ENCODE measurements around the gene CSNK2A1.
"Not testable (repeated sequence)": the region's sequence is repeated elsewhere in the genome, so short reads cannot be mapped to it uniquely, and the experiment has no call there.

CSNK2A1 gene

DNA sequence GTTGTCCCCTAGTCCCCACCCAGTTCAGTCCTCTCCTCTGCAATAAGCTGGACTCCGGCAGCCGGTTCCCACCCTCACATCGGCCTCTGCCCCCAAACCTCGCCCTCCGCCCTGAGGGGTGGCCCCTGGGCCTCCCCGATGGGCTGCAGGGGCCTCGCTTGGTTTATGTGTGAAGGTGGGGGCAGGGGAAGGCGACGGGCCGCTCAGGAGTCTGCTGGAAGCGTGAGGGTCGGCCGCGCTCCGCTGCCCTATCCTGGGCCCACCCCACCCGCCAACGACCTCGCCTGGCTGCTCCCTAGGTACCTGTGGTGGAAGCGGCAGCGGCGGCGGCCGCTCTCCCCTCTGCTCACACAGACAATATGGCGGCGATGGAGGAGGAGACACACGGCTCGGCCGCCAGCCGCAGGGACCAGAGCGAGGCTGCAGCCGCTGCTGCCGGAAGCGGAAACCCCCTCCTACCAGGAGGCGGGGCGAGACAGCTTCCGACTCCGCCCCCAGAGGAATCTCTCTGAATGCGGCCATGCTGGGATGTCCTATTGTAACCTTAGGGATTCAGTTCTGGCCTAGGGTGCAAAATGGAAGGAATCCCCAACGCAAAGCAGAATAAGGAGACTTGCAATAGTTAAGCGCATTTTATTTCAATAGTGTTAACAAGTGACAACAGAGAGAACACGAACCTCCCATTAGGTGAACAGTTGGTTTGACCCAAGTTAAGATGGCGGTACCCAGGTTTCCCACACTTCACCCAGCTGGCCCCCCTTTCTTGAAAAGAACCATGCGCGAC is at the start of gene CSNK2A1:
CSNK2A1 (minus strand) TSS at position 422 of the 784 bp plus-strand sequence. CDS start 35,239 bp downstream, outside the sequence.
- peak; percentile 96 to 98 for DNase-seq

DNA sequence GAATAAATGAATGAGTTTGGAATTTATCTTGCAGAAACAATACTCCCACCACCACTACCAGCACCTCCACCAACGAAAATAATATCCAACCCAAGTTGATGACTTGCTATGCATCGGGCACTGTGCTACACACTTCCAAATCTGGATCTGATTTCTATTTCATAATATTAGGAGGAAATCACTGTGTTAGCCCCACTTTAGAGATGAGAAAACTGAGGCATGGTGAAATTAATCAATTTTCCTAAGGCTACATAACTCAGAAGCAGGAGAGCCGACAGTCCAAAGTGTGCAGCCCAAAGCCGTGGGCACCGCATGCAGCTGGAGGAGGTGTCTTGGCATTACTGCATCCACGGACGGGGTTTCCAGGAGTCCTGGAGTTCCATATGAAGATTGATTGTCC is 48.9 kb upstream of the CSNK2A1 start:
- no peak for DNase-seq

DNA sequence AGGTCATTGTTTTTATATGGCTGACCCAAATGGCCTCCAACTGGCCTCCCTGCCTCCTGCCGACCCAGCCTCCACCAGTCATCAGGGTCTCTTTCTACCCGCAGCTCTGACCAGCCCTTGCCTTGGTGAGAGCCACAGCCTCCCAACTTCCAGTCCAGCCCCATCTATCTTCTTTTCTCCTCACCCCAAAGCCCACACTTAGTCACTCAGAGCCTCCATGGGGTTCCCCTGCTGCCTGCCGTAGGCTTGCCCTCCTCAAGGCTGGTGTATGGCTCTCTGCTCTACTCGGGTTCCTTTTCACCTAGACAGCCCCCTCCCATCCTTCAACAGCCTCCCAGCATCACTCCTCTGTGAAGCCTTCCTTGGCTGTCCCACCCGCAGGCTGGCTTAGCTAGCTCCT is 48.4 kb upstream of the CSNK2A1 start:
- DNase-seq = no peak

DNA sequence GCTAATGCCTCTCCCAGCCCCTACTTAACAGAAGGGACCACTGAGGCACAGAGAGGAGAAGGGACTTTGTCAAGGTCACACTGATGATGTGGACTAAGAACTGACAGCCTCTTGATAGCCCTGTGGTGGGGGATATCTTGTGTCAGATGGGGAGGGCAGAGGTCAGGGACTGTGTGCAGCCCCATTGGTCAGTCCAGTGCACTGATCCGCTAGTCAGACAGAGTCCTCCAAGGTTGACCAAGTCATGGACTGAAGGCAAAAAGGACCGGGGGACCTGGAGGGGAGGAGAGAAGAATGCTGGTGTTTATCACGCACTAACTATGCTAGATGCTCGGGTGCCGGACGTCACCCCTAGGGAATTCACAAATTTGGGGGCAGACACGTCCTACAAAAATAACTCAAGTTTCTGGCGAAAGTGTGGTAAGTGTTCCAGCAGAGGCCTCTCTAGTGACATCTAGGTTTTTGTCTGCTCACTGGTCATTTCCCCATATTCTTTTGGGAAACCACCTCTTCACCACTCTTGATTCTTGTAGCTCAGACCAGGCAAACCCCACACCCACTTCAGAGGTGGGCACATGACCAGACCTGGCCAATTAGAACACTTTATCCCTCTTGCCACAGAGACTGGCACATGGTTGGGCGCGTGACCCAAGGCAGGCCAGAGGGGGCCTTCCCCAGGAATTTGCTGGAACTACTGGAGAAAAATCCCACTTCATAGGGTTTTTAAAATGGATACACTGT is 45.5 kb upstream of the CSNK2A1 start:
- DNase-seq = no peak

DNA sequence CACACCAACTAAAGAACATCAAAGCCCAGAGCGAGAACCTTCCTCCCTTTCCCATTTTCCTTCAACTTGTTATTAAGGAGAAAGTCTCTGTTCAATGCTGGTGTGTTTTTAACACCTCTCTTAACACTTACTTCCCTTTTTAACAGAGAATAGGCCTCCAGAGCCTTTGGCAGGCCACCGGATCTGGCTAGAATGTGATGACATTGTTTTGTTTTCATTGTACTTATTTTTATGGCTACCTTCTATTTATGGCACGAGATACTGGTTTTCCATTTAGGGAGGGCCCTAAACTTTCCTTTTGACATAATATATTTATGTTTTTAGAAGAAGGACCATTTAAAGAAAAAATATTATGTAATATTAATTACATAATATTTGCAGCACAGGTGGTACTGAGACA is 44.9 kb upstream of the CSNK2A1 start:
- DNase-seq = no peak

DNA sequence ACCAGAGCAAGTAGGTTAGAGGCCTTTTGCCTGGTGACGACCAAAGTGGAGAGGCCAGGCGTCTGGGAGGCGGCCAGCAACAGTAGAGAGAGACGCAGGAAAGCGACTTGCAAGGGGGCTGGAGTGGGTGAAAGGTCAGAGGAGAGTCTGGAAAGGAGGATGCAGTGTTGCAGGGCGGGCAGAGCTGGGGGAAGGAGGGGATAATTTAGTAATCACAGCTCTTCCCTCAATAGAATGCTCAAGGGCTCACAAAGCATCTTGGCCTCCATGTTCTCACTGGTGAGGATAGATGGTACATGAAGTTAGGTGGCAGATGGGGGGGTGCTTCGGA is 41.3 kb upstream of the CSNK2A1 start:
- DNase-seq = no peak

DNA sequence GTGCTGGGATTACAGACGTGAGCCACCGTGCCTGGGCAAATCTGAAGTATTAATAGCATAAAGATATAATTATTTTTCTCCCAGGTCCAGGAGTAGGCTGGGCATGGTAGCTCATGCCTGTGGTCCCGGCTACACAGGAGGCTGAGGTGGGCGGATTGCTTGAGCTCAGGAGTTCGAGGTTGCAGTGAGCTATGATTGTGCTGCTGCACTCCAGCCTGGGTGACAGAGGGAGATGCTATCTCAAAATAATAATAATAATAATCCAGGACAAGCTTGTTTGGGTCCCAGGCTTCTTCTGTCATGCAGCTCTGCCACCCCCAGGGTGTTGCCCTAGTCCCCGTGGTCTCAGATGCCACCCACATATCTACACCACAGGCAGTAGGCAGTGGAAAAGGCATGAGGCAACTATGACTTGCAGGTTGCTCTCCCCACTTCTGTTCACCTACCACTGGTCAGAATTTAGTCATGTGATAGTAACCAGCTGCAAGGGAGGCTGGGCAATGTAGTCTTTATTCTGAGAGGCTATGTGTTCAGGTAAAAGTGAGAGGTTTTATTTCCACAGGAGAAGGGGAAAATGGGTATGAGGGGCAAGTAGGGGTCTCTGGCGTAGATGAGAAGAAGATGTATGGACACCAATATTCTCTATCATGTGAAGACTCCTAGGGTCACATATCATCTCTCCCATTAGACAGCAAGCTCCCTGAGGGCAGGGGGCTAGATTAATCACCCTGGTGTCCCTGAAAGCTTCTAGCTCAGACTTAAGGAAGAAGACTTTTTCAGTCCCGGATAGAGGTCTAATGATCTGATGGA is 40.8 kb upstream of the CSNK2A1 start:
- DNase-seq = no peak

DNA sequence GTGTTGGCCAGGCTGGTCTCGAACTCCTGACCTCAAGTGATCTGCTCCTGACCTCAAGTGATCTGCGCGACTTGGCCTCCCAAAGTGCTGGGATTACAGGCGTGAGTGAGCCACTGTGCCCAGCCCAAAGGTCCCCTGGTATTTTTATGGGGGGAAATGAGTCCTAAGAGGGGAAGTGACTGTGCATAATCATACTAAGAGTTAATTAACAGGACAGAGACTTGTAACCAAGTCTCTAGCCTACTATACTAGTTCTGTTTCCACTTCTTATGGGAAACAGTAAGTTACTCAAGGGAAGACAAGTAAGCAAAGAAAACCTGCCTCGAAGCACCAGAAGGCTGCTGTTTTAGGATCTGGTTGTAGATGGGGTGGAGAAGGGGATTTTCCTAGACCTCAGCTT is 38.6 kb upstream of the CSNK2A1 start:
- no peak for DNase-seq

DNA sequence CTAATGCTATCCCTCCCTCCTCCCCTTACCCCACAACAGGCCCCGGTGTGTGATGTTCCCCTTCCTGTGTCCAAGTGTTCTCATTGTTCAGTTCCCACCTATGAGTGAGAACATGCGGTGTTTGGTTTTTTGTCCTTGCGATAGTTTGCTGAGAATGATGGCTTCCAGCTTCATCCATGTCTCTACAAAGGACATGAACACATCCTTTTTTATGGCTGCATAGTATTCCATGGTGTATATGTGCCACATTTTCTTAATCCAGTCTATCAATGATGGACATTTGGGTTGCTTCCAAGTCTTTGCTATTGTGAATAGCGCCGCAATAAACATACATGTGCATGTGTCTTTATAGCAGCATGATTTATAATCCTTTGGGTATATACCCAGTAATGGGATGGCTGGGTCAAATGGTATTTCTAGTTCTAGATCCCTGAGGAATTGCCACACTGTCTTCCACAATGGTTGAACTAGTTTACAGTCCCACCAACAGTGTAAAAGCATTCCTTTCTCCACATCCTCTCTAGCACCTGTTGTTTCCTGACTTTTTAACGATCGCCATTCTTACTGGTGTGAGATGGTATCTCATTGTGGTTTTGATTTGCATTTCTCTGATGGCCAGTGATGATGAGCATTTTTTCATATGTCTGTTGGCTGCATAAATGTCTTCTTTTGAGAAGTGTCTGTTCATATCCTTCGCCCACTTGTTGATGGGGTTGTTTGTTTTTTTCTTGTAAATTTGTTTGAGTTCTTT is 35.5 kb upstream of the CSNK2A1 start:
- DNase-seq = not testable (repeated sequence)

DNA sequence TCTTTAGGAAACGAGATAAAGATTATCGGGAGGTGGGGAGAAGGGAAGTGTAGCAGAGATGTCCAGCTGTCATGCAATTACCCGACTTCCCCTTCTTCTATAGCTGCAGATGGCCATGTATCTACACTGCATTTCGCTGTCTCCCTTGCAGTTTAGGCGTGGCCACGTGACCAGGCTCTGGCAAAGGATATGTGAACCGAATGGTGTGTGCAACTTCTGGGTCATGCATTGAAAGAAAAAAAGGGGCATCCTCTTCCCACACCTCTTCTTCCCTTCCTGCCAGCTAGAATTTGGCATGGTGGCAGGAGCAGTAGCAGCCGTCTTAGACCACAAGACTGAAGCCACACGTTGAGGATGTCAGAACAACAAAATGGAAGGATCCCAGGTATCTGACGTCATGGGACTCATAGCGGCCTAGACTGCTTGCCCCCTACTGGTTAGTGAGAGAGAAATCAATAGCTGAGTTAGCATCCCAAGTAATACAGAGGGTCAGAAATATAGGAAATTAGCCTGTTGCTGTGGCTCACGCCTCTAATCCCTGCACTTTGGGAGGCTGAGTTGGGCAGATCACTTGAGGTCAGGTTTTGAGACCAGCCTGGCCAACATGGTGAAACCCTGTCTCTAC is 33.7 kb upstream of the CSNK2A1 start:
- DNase-seq = no peak

DNA sequence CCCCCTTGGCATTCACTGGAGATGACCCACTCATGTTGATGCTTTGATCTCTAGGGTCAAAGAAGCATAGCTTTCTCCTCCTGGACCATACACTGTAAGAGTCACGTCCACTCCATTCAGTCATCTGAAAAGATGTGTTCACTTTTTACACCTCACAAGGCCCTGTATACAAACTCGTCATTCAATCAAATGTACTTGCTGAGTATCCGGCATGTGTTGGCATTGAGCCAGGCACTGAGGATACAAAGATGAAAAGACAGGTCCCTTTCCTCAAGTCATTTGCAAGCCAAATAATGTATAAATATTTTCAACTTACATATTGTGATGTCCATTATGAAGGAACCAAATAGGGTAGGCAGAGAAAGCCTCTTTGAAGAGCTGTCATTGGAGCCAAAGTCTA is 32.6 kb upstream of the CSNK2A1 start:
- DNase-seq = no peak

DNA sequence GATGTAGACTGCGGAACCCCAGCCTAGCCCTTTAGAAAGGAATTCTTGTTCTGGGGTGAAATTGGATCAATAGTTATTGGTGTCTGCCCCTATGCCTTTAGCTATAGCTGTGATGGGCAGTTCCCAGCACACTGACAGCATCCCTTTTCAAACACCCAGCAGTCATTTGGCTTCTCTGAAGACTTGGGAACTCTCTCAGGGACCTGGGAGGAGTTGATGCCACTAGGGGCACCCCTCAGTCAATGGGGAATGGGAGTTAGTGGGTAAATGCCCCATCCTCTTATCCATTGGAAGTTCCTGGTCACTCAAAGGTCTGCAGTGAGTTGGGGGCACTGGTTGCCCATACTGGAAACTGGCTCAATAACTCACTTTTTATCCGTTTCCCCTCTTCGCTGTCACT is 31.6 kb upstream of the CSNK2A1 start:
- DNase-seq = no peak

DNA sequence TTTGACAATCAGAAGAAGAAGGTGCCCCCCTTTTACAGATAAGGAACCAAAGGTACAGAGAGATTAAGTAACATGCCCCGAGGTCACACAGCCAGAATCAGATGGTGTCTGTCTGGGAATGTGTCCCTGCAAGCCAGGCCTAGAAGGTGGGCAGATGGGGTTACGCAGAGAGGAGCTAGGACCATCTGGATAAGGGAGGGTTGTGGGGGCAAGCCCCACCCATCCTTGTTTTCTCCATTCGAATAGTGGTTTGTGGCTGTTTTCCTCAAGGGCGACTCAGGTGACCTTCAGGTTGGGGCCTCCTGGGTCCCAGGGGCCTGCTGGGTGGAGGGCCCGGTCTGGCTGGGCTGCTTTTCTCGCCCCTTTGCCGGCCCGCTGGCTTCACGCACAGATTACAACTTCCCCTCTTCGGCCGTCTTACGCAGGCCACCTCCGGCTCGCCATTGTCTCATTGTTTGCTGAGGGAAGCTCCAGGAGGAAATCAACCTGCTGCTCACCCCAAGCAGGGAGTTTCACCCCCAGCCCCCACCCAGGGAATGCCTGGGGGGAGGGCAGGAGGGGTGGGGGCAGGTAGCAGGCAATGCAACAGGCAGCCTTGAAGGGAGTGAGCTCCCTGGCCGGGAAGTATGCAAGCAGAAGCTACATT is 30.8 kb upstream of the CSNK2A1 start:
- DNase-seq = no peak

DNA sequence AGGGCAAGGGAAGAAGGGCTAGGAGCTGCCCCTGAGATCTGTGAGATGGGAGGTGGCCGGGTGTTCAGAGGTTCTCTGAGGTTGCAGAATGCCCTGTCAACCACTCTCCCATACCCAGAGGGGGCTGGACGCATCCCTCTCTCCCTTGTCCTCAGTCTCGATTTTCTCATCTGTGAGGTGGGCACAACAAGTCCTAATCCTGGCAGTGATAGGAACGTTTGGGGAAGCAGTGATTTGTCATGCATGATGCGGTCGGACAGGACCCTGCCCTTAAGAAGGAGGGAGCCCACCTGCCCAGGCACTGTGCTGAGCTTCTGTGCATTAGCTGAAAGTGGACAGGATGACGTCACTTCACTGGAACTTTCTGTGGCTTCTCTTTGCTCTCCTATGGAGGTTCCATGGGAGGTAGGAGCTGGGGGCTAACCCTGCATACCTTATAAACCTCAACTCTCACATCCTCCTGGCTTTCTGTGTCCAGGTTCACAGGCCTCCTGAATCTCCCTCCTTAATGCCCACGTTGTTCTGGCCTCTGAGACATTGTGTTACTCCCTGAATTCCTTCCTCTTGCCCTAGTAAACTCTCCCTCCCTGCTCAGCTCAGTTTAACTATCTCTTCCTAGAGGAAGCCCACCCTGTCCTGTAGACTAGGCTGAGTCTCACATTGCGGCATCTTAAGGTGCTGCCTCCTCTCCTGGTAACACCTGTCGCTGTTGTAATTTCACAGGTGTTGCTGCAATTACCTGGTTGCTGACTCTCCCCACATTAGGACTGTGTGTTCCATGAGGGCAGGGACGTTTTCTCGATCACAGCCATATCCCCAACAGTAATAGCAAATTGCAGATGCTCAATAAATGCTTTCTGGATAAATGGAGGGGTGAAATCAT is 30.1 kb upstream of the CSNK2A1 start:
- DNase-seq = no peak

DNA sequence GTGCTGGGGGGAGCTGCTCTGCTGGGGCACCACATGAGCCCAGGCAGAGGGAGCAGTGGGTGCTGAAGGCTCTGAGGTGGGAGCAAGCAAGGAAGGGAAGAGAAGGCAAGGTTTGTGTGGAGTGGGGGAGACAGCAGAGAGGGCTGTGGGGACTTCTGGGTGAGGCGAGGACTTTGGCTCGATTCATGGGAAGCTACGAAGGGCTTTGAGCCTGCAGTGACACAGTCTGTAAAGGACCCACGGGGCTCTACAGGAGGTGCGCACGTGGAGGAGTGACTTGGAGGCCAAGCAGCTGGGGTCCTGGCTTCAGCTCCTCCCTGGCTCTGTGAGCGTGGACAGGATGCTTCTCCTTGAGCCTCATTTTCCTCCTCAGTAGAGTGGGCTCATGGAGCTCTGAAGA is 29.1 kb upstream of the CSNK2A1 start:
- DNase-seq = no peak

DNA sequence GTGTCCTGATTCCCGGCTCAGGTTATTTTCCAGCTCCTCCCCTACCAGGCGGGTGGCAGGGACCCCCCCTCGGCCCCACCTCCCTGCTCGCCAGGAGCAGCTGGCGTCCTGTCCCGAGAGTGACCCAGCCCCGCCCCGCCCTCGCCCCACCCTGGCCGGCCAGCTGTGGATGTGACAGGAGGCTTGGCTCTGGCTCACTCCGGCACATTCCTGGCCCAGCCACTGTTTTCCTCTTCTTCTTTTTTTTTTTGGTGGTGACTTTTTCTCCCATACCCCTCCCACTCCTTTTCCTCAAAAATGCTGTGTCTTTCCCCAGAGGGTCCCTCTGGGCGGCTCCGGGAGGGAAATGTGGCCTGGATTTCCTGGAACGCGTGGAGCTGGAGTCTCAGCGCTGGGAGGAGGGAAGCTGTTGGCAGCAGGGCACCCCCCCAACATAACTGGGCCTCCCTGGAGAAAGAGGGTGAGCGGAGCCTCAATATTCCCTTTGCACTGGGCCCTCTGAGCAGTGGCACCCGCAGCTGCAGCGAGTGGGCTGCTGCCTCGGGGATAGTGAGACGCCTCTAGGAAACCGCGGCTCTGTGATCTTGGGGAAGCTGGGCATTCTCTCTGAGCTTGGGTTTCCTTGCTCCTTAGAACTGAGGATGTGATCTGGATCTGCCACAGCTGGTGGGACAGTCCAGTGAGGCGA is 28.3 kb upstream of the CSNK2A1 start:
- DNase-seq = no peak

DNA sequence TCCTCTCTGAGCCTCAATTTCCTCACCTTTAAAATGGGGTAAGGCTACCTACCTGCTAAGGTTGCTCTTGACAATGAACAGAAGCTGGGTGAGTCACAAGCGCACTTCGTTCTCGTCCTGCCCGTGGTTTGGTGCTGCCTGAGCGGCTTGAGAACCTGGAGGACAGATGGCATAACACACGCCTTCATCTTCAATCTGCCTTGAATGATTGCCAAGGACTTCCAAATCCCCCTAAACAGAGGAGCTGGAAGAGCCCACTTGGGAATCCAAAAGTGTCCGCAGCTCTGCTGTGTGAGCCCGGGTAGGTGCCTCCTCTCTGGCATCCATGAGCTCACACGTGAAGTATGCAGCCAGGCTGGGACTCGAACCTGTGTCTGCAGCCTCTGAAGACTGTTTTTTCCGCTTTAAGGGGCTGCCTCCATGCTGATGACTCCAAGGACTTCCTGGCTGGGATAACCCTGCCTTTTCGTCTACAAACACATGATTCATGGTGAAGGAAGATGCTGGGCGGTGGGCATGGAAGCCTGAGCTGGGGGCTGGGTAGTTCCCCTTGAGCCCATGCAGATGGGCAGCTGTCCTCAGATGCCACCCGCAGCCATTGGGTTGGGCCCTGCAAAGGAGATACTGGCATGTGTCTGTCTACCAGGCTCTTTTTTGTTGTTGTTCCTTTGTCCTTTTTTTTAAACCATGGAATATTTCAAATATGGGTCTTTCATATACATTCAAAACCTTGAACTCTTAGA is 25.3 kb upstream of the CSNK2A1 start:
- DNase-seq = no peak

DNA sequence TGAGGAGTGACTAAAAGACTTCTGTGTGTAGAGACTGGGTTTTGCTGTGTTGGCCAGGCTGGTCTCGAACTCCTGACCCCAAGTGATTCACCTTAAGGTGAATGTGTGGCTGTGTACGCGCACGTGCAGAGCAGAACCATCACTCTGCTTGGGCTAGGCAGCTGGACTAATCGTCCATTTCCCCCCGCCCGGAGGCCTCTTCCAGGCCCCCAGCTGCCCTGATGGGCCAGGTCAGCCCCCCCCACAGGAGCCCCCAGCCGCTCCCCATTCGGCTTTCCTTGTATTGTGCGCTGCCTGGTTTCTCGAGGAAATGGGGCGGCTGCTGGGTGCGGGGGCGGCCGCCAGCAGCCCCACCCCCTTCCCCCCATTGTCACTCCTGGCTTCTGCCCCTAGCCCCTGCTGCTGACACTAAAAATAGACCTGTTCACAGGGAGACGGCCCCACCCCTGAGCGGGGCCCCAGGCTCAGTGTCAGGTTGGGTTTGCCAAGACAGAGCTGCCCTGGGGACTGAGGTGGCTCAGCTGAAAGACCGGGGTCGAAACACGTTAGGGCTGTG is 24.6 kb upstream of the CSNK2A1 start:
- no peak for DNase-seq

DNA sequence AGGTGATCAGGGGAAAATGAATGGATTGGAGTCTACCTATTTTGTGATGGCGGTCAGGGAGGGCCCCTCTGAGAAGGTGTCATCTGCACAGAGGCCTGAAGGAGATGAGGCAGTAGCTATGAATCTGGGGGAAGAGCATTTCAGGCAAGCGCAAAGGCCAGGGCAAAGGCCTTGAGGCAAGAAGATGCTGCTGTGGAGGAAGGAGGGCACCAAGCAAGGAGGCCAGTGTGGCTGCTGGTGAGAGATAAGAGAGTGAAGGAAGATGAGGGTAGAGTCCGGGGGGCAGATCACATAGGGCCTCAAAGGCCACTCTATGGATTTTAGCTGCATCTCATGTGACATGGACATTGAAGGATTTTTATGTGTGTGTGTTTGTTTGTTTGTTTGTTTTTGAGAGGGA is 20.6 kb upstream of the CSNK2A1 start:
- DNase-seq = no peak

All from CD4-positive, alpha-beta T cell treated with Interleukin-1 beta for 1 hour (primary cell).